ENCODE measurements around the gene GNG12.
A peak's percentile ranks its signal among the peaks of the same experiment; 100 is the strongest.

Gene GNG12

DNA sequence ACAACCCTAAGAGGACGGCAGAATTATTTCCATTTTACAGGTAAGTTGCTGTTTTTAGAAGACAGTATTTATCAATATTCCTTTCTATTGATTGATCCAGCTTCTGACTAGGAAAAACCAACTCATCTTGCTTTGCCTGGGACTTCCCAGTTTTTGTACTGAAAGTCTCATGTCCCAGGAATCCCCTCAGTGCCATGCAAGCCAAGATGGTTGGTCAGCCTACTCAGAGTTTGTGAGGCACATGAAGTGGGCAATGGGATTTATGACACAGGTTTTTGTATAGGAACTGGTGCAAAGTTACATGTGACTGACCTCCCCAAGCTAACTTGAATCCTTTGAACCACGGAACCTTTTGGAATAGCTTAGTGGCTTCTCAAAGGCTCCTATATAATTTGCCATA is 45.5 kb downstream of the GNG12 start:
- DNase-seq (ENCODE audit: low read depth in 2 of 3, low spot score in 1 of 3), result no peak

DNA sequence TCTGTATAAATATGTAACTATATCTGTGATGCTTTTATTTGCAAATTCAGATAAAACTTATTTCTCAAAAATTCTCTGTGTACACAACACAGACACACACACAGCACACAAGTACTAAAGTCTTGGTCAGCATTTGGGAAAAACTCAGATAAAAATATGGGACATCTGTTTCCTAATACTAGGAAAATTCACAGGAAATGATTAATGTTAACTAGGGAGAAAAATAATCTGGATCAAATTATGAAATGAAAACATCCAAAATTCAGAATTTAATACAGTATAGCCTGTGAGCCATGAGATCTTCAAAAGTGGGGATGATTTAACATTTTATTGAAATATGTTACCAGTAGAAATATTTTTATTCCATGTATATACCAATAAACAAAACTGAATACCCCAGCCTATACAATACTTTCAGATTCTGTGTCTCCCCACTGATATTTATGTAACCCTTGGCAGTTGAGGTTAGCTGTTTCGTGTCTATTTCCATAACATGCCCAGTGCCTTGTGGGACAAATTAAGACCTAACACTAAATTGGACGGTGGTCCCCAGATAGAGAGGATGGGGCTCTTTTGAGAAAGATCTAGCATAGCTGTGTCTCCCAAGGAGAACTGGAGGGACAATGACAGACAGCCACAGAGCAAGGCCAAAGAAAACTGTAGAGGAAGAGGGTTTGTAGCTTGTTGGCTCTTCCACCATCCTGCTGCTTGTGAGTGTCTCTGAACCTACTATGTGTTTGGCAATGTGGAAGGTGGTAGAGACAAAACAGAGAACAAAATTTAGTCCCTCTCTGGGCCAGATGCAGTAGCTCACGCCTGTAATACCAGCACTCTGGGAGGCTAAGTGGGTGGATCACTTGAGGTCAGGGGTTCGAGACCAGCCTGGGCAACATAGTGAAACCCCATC is 47.2 kb downstream of the GNG12 start:
- no peak for DNase-seq (ENCODE audit: low read depth in 2 of 3, low spot score in 1 of 3)

DNA sequence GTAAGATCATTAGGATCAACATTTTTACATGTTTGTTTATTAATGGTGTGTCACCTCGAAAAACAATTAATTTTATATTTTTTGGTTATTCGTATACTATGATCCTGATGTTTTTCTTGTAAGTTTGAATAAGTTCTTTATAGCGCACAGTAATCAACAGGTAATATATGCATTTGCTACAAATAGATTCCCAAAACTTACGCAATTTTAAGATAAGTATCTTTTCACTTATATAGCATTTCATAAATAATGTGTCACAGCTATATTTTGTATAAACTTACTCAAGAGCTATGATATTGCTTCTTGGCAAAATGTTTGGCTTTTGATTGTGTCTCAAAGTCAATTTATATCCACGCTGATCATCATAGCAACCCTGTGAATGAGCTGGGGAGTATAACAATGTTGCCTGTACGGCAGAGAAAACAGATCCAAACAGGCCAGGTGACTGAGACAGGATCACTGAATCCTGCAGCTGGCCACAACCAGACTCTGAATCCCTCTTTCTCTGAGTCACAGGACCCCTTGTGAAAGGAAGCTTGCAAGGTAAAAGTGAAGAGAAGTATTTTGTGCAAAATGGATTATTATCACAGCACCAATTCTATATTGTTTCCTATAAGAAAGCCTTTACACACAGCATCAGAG is 48.6 kb downstream of the GNG12 start:
- no peak for DNase-seq (ENCODE audit: low read depth in 2 of 3, low spot score in 1 of 3)

DNA sequence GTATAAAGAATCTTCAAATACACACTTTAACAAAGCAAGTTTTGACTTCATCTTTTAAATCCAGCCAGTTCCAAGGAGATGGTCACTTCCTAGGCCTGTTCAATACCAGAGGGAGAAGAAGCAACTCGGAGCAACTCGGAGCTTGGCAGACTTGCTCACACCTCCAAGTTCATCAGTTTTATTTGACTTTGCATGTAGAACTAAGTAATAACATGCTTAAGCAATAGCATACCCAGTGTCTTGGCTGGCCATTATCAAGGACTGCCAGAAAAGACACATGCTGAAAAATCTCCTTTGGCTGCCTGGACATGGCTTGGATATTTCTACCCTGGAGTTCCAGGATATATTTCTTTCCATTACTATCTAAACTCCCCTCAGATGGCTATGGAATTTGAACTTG is 52.6 kb downstream of the GNG12 start:
- no peak for DNase-seq (ENCODE audit: low read depth in 2 of 3, low spot score in 1 of 3)

DNA sequence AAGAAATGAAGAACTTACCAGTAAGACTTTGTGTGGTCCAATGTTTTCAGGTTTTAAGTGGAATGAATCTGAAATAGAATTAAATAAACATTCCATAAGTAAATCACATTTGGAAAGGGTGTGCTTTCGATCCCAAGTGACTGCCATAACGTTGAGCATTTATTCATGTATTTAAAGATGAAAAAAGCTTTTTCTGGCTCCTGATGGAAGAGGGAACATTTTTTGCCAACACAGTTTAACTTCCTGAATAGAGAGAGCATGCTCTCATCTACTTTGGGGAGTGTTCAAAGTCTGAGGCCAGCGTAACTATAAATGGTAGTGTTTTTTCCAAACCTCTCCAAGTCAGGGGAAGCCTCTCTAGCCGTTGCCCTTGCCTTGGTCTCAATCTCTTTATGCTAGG is 55.8 kb downstream of the GNG12 start:
- no peak for DNase-seq (ENCODE audit: low read depth in 2 of 3, low spot score in 1 of 3)

DNA sequence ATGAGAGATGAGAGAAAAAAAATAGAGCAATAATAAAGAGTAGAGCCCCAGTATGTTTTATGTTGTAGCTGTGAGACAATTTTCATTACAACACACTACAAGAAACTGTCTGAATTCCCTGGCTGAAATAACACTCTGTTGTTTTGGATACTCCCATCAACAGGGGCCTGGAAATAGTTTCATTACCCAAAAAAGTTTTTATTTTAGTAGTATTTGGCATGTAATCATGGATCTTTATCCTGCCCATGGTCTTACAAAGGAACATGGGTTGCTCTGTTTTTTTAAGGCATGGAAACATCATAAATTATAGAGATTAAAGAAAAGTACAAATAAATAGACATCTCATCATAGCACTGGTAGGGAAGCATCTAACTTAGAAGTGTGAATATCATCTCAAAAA is 56.3 kb downstream of the GNG12 start:
- DNase-seq (ENCODE audit: low read depth in 2 of 3, low spot score in 1 of 3), result no peak

DNA sequence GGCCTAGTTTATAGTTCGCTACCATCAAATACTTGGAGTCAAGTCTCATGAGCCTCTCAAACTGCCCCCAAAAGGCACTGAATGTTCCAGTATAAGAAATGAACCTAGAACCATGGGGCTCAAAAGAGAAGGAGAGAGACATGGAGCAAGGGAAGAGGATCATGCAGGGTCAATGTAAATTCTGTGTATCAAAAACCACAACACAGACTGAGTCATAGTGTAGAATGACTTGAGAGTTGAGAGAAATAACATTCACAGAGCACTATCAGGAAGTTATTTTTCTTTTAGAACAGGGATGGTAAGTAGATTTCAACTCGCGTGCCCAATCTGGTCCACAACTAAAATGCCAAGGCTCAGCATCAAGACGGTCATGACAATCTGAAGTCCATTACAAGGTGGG is 59.8 kb downstream of the GNG12 start:
- DNase-seq (ENCODE audit: low read depth in 2 of 3, low spot score in 1 of 3), result no peak

DNA sequence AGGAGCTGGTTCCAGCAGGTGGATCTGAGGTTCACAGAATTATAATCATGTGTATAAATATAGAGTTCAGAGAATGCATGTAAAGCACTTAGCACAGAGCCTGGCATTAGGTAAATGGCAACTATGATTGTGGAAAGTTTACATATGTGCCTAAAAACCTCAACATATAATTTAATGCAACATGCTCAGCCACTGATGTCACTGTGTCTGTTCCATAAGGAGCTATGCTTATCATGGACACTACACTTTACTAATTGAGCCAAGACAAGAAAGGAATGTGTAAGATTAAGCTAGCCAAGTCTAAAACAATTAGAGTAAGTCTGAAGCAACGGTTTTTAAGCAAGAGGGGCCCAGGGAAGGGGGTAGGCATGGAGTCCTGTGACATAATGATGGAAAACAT is 61.5 kb downstream of the GNG12 start:
- DNase-seq (ENCODE audit: low read depth in 2 of 3, low spot score in 1 of 3), result no peak

DNA sequence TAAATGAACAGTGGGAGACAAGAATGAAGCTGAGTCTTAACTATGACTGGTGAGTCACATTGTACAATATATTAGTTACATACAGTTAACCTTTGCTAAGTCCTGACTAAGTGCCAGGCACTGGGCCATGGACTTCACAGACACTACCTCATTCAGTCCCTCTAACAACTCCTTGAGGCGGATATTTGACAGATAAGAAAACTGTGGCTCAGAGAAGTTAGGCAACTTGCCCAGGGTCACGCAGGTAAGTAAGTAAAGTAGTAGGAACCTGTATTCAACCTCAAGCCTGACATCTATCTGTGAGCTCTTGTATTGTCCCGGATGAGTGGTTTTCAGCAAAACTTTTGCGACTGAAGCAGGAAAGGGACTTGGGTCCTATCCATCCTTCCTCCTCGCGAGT is 62.1 kb downstream of the GNG12 start:
- DNase-seq (ENCODE audit: low read depth in 2 of 3, low spot score in 1 of 3), result no peak

DNA sequence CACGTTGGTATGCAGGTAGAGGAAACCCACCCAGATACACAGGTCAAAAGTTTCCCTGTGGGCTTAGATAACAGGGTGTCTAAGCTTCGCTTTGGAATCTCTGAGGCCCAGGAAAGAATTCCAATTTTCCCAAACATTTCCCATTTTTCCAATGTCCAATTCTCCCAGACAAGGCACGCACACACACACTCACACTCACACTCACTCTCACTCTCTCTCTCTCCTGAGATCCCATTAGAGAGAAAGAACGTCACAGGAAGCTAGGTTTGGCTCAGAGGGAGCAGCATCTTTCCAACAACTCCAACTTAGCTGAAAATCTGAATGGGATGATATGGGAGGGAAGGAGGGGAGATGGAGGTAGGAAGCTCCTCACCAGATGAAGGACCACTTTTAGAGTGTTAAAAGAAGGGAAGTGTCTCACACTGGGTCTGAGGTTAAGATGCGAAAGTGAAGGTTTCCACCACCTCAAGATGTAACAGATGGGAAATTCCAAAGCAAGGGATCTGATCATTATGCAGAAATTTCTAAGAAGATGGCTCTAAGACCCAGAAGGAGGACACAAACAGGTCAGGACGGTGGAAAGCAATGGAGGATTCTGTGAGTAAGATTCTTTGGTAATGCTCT is 63.5 kb downstream of the GNG12 start:
- no peak for DNase-seq (ENCODE audit: low read depth in 2 of 3, low spot score in 1 of 3)

DNA sequence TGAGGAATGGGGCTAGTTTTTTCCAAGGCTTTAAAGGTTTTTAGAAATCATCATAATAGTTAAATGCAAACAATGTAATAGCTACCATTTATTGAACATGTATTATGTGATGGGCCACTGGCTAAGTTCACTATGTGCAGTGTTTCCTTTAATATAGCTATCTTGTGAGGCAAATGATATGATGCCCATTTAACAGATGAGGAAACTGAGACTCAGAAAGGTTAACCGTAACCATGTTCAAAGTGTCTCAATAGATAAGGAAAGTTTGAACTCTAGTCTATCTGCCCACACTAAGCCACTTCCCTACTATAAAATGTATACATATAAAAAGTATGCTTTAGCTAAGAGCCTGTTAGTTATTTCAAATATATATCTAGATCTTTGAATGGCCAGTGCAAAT is 64.8 kb downstream of the GNG12 start:
- DNase-seq (ENCODE audit: low read depth in 2 of 3, low spot score in 1 of 3), result no peak

DNA sequence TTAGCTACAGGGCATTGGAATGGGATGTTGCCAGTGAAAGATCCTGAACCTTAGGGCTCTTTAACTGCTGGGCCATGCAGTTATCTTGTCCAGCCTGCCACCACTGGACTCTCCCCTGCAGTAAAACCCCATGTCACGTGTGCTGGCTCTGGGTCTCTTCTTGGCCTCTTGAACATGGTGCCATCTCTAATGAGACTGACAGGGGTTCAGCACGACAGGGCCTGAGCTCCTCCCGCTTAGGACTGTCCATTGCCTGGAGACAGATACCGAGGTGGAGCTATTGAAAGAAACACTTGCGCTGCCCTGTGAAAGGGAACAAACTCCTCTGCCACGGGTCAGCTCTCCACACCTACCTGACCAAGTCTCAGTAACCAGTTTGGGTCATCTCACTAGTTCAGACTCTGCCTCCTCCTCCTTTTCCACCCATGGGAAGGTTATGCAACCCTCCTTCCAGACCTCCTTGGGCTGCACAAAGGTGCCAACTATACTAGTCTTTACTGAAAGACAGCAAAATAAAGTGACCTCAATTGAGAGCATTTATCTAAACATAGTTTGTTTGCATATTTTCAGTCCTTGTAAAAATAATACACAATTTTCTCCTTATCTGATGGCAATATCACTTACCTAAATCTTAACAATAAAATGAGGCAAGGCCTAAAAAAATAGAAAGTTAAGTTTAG is 66.0 kb downstream of the GNG12 start:
- DNase-seq (ENCODE audit: low read depth in 2 of 3, low spot score in 1 of 3), result no peak

DNA sequence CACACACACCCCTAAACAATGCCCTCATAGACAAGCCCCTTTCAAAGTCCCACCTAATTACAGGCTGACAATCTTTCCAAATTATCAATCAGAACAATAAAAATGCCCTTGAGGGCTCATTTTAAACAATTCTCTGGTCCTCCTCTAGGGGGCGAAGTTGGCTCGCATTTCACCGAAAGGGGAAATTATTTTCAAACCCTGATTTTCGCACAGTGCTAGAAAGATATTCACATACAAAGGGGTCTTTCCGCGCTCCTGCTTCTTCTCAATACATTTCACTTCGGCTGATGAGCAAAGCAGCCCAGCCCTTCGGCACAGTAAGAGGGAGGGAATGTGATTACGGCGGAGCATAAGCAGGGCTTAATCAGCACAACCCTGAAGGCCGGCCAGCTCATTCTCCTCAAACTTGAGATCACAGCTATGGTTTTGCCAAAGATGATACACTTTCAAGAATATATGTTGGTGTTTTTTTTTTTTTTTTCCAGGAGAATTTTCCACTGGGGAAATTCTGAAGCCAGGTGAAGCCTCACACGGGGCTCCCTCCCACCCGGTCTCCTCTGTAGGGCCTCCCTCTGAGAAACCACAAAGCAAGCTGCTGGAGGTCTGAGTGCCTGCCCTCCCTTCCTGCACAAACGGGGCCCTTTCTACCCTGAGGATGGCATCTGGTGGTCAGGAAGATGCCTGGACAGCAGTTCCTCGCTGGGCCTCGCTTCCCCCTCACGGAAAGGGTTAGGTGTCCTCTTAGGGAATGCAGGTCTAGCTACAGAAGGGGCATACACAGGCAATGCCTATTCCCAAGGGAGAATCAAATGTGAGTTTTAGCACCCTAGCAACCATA is 66.9 kb downstream of the GNG12 start:
- peak in 2 of 3 donors; percentile 22 to 60 for DNase-seq (ENCODE audit: low read depth in 2 of 3, low spot score in 1 of 3)

DNA sequence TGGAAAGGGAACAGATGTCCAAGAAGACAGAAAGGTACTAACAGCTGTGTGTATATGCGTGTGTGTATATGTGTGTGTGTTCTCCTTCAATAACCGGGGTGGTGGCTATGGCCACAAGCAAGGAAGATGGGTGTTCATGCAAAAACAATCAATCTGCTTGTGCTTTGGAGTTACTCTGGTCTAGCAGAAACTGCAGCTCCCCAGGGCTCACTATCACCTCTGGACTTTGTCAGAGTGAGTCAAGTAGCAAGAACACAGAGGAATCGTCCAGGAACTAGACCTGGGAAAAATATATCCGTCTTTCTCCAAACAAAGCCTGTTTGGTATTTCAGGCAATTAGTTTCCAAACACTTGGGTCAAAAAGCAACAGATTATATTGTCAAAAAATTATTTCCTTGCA is 68.6 kb downstream of the GNG12 start:
- no peak for DNase-seq (ENCODE audit: low read depth in 2 of 3, low spot score in 1 of 3)

DNA sequence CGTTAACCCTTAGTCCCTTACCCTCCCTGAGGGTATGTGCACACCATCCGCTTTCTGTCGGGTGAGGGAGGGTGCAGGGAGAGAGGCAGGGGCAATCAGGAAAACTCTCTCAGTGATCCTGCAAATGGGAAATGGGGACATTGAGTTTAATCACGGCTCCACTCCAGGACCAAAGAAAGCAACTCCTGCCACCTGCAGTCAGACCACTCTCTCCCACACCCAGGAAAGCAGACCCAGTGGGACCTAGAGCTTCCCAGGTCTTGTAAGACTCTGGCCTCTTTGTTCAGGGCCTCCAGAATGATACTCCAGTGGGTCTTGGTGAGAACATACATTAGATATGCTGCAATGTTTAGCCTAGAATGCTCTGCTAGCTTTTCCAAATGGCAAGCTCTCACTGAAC is 71.5 kb downstream of the GNG12 start:
- DNase-seq (ENCODE audit: low read depth in 2 of 3, low spot score in 1 of 3), result no peak

DNA sequence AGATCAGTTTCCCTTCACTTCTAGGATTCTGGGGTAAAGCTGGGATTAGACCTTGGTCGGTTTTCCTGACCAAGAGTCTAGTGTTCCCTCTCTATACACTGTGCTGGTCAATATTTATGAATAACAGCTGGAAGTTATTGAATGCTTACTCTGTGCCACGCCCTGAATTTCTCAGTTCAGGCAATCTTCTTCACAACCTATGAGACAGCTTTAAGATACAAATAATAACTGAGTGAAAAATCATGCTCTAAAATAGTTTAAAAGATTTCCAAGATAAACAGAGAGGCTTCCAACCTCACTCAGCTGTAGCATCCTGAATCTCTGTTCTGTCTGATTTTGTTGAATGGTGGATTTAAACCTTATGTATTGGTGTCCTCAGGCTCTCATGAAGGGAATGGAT is 72.2 kb downstream of the GNG12 start:
- no peak for DNase-seq (ENCODE audit: low read depth in 2 of 3, low spot score in 1 of 3)

DNA sequence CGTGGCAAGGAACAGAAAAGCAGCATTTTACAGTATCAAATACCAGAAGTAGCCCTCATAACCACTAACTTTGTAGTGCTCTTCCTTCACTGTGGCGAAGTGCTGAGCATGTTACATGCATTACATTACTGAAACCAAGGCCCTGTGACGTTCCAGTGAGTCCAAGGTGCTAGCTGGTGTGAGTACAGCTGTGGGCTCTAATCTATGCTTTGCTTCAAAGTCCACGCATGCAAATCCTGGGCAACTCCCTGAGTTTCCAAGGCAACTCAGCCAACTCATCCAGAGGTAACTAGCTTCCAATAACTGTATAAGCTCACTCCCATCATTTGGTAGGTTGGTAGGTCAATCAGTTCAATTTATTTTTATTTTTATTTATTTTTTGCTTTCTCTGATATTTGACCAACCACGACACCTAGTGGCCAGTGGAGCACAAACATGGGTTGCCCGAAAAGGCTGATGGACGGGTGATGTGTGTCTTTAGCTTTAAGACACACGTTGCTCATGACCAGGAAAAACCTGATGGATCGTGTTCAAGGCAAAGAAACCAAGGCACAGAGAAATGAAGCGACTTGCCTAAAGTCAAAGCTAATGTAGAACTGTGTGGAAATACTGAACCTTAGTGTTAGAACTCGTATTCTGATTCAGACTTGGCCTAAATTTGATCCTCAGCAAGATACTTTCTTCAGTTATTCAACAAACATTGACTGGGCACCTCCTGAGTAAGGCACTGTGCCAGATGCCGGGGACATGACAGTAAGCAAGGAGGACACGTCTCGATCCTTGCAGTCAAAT is 73.0 kb downstream of the GNG12 start:
- peak; percentile 29 to 64 (median 37) for DNase-seq (ENCODE audit: low read depth in 2 of 3, low spot score in 1 of 3)

DNA sequence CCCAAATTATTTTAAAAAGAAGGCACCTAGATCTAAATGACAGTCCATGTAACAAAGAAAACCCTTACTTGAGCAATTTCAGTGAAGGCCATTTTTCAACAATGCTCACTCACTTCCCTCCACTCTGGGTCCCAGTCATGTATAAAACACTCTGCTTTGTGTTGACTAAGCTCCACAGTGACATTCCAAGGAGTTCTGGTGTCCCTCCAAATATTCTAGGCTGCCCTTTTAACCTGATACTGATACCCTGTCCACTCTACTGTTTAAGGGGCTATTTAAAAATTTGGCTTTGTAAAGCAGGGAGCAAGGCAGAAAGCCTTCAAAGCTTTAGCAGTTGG is 73.6 kb downstream of the GNG12 start:
- DNase-seq (ENCODE audit: low read depth in 2 of 3, low spot score in 1 of 3), result no peak

DNA sequence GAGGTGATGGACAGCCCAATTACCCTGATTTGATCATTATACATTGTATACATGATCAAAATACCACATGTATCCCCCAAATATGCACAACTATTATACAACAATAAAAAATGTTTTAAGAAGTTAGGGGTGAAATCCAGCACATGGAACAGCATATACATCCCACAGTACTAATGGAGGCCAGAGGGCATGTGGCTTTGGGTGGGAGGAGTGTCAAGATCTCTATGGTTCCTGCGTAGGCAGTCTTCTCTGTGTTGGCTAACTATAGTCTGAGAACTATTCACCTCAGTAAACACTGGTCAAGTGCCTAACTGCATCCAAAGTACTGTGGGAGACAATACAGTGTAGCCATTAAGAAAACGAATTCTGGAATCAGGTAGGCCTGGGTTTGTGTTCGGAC is 74.2 kb downstream of the GNG12 start:
- no peak for DNase-seq (ENCODE audit: low read depth in 2 of 3, low spot score in 1 of 3)

DNA sequence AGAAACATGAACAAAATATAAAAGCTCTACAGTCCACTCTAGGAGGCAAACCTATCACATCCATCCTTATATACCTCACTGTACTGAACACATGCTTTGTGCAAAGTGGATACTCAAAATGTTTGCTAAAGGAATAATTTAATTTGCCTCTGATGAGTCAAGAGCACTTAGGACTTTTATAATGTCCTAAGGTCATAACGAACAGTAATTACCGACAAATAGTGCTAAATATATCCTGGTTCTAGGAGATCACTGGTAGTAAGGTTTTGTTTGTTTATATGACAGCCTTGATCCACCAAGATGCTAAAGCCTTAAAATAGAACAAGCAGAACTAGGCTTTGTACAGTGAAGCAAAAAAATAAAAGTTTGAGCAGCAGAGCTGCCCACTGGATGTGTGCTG is 77.6 kb downstream of the GNG12 start:
- no peak for DNase-seq (ENCODE audit: low read depth in 2 of 3, low spot score in 1 of 3)
